Stomach smooth muscle (tissue), 2 donors: Measurements from ENCODE around the gene OR8B12.

Experiments
- H3K27ac ChIP-seq: one replicate; pipeline ENCODE4 v1.7.0; 2013; ENCODE audit warnings: mild to moderate bottlenecking, low read length, inconsistent platforms
- H3K27me3 ChIP-seq, 2 donors: one replicate each; pipeline ENCODE4 v1.7.0; 2013; ENCODE audit warnings: low read length in 2 of 2; ENCODE audit not compliant: insufficient read depth in 2 of 2, control insufficient read depth in 1 of 2
- H3K36me3 ChIP-seq, 2 donors: one replicate each; pipeline ENCODE4 v1.7.0; 2013; ENCODE audit warnings: low read length in 2 of 2; ENCODE audit not compliant: control insufficient read depth in 2 of 2, insufficient read depth in 2 of 2
- H3K4me1 ChIP-seq: one replicate; pipeline ENCODE4 v1.7.0; 2013; ENCODE audit warnings: low read length; ENCODE audit not compliant: control insufficient read depth, insufficient read depth
- H3K4me3 ChIP-seq, 2 donors: one replicate each; pipeline ENCODE4 v1.7.0; 2013; ENCODE audit warnings: low read length in 2 of 2
- H3K9ac ChIP-seq, 2 donors: one replicate each; pipeline ENCODE4 v1.7.0; 2013; ENCODE audit warnings: low read length in 2 of 2, mild to moderate bottlenecking in 1 of 2
- H3K9me3 ChIP-seq, 2 donors: one replicate each; pipeline ENCODE4 v1.7.0; 2013; ENCODE audit warnings: low read length in 2 of 2; ENCODE audit not compliant: control insufficient read depth in 2 of 2
- donor health status: healthy.
- donor health status: Pancreatic carcinoma.

OR8B12 gene

DNA sequence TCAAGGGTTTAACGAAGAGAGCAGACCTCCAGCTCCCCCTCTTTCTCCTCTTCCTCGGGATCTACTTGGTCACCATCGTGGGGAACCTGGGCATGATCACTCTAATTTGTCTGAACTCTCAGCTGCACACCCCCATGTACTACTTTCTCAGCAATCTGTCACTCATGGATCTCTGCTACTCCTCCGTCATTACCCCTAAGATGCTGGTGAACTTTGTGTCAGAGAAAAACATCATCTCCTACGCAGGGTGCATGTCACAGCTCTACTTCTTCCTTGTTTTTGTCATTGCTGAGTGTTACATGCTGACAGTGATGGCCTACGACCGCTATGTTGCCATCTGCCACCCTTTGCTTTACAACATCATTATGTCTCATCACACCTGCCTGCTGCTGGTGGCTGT, 26.7 kb upstream of the OR8B12 start:
- H3K36me3 ChIP-seq, result no peaks in the 10 kb centered on the region
- no peaks in the 10 kb centered on the region for H3K9me3 ChIP-seq
- no peaks in the 10 kb centered on the region for H3K27me3 ChIP-seq
- no peaks in the 10 kb centered on the region for H3K4me1 ChIP-seq
- H3K27ac ChIP-seq, result no peak overlapping the region
- H3K9ac ChIP-seq, result no peak overlapping the region
- H3K4me3 ChIP-seq, result no peak overlapping the region

GRCh38 chr11:124569697-124570096, 26.2 kb upstream of the OR8B12 start, which contains the start of gene OR8A1:
Gene OR8A1 (plus strand): TSS chr11:124569997. CDS start chr11:124570120, 123 bp downstream.
- Histone ChIP-seq H3K4me1 (no peaks in the 10 kb centered on the region), H3K9ac (no peak within 1 kb of the TSS), H3K9me3 (no peaks in the 10 kb centered on the region), H3K27ac (no peak within 1 kb of the TSS), H3K36me3 (no peaks in the 10 kb centered on the region), H3K27me3 (no peaks in the 10 kb centered on the region), H3K4me3 (no peak within 1 kb of the TSS)

GRCh38 chr11:124556828-124557227, 13.4 kb upstream of the OR8B12 start:
- Histone ChIP-seq H3K4me3 (no peak overlapping the region), H3K27ac (no peak overlapping the region), H3K9ac (no peak overlapping the region), H3K9me3 (no peaks in the 10 kb centered on the region), H3K27me3 (no peaks in the 10 kb centered on the region), H3K36me3 (no peaks in the 10 kb centered on the region), H3K4me1 (no peaks in the 10 kb centered on the region)

- no peaks in the 10 kb centered on the region for H3K27me3 ChIP-seq
Measured at GRCh38 chr11:124551987-124552386, 8.5 kb upstream of the OR8B12 start.

GRCh38 chr11:124551189-124551588, 7.7 kb upstream of the OR8B12 start:
- Histone ChIP-seq H3K4me1 (no peaks in the 10 kb centered on the region), H3K4me3 (no peak overlapping the region), H3K9ac (no peak overlapping the region), H3K27me3 (no peaks in the 10 kb centered on the region), H3K36me3 (no peaks in the 10 kb centered on the region), H3K9me3 (no peaks in the 10 kb centered on the region), H3K27ac (no peak overlapping the region)

More at GRCh38 chr11:124551987-124552386, 8.5 kb upstream of the OR8B12 start:
- Histone ChIP-seq H3K4me3 (no peak overlapping the region), H3K27ac (no peak overlapping the region), H3K9me3 (no peaks in the 10 kb centered on the region), H3K9ac (no peak overlapping the region), H3K36me3 (no peaks in the 10 kb centered on the region), H3K4me1 (no peaks in the 10 kb centered on the region)

DNA sequence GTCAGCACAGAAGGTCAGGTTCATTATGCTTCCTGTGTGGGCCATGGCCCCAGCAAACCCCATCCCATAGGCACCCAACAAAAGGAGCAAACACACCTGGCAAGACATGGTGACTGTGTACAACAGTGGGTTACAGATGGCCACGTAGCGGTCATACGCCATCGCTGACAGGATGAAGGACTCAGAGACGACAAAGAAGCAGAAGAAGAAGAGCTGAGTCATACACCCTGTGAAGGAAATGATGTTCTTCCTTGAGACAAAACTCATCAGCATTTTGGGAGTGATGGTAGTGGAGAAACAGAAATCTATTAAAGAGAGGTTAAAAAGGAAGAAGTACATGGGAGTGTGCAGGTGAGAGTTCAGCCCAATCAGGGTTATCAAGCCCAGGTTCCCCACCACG, 309 bp downstream of the OR8B12 start:
- no peaks in the 10 kb centered on the region for H3K27me3 ChIP-seq
- H3K27ac ChIP-seq, result no peak overlapping the region
- no peaks in the 10 kb centered on the region for H3K36me3 ChIP-seq
- no peak overlapping the region for H3K4me3 ChIP-seq
- no peaks in the 10 kb centered on the region for H3K4me1 ChIP-seq
- H3K9me3 ChIP-seq, result no peaks in the 10 kb centered on the region
- H3K9ac ChIP-seq, result no peak overlapping the region

DNA sequence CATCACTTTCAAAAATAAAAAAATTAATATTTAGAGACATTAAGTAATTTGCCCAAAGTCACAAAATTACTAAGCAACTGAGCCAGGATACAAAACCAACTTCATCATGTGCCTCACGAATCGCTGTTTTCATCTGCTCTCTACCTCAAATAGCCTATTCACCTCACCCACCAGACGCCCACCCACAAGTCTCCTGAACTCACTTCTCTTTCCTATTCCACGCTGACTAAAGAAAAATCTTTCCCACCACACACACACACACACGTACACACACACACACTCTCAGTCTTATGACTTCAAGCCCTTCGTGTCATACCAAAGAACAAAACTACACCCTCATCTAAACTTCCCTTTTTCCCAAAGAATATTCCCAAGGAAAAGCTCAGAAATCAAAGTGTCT, 2.2 kb downstream of the OR8B12 start:
- no peaks in the 10 kb centered on the region for H3K36me3 ChIP-seq
- H3K27ac ChIP-seq, result no peak overlapping the region
- no peaks in the 10 kb centered on the region for H3K27me3 ChIP-seq
- no peaks in the 10 kb centered on the region for H3K9me3 ChIP-seq
- H3K9ac ChIP-seq, result no peak overlapping the region
- H3K4me1 ChIP-seq, result no peaks in the 10 kb centered on the region
- H3K4me3 ChIP-seq, result no peak overlapping the region

GRCh38 chr11:124538019-124538418, 5.4 kb downstream of the OR8B12 start:
- Histone ChIP-seq H3K9me3 (no peaks in the 10 kb centered on the region), H3K36me3 (no peaks in the 10 kb centered on the region), H3K4me1 (no peaks in the 10 kb centered on the region), H3K27me3 (no peaks in the 10 kb centered on the region), H3K9ac (no peak overlapping the region), H3K4me3 (no peak overlapping the region), H3K27ac (no peak overlapping the region)

DNA sequence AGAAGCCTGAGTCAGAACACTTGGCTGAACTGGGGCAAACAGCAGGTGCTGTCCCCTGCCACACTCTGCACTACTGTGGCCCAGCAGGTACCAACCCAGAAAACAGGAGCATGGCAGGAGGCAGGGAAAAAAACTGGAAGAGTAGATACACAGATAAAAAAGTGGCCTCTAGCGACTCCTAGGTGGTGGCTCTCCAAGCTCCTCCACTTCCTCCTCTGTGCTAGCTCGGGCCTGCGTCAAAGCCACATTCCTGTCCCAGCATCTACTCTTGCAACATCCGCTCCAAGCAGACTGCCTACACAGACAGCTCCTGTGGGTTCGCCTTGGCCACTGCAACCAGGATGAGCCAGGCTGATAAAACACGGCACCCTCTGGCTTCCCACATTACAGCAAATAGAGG, 6.9 kb downstream of the OR8B12 start:
- no peak overlapping the region for H3K4me3 ChIP-seq
- H3K27ac ChIP-seq, result no peak overlapping the region

DNA sequence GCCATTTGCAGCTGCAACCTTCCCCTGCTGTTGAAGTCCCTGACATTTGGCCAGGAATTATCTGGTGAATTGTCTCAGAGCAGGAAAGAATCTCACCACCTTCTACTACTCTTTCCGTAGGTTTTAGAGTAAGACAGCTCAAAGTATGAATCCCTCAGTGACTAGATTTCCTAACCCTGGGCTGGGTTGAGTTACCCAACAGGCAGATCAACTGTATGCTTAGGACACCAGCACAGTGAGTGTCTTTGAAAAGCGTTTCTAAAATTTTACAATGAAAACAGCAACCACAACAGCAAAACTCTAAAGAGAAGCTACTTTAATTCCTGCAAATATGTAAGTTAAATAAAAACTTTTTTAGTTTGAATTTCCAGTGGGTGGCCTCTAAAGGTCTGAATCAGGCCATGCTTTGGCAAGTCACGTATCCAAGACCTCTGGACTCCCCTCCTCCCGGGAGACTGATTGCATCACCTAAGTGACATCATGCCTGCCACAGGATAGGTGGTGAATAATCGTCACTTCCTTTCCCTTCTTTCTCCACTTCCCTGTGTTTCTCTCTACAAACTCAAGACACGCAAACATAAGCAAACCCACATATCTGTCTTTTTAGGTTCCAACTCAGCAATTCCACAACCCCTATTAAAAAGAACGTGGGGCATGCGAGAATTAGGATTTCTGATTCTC, 7.8 kb downstream of the OR8B12 start:
- H3K27me3 ChIP-seq, result no peaks in the 10 kb centered on the region
- H3K9ac ChIP-seq, result no peak overlapping the region
- no peaks in the 10 kb centered on the region for H3K36me3 ChIP-seq
- no peaks in the 10 kb centered on the region for H3K4me1 ChIP-seq
- no peak overlapping the region for H3K27ac ChIP-seq
- H3K9me3 ChIP-seq, result no peaks in the 10 kb centered on the region
- H3K4me3 ChIP-seq, result no peak overlapping the region

More for the DNA sequence above, 6.9 kb downstream of the OR8B12 start:
- no peaks in the 10 kb centered on the region for H3K36me3 ChIP-seq
- no peak overlapping the region for H3K9ac ChIP-seq
- no peaks in the 10 kb centered on the region for H3K9me3 ChIP-seq
- no peaks in the 10 kb centered on the region for H3K27me3 ChIP-seq
- H3K4me1 ChIP-seq, result no peaks in the 10 kb centered on the region

DNA sequence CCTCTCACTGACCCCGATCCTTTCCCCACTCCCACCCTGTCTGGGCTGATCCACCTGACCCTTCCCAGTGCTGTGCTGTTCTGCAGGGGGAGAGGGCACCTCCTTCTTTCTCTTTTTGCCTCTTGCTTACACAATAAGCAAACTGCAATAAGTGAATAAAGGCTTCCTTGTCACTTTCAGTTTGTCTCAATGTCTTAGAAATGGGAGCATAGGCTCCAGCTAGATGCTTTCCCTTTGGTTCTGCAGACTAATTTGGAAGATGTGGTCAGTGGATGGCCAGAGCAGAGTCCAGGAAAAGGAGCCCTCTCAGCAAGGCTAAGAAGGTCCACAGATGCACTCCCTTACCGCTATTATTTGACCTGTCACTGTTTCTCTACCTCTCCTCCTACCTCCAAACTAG, 9.4 kb downstream of the OR8B12 start:
- H3K9me3 ChIP-seq, result no peaks in the 10 kb centered on the region
- H3K4me3 ChIP-seq, result no peak overlapping the region
- no peaks in the 10 kb centered on the region for H3K27me3 ChIP-seq
- no peak overlapping the region for H3K9ac ChIP-seq
- H3K36me3 ChIP-seq, result no peaks in the 10 kb centered on the region
- H3K27ac ChIP-seq, result no peak overlapping the region
- no peaks in the 10 kb centered on the region for H3K4me1 ChIP-seq
